ENCODE measurements around the gene KRTAP4-5.

GRCh38 chr17:41131979-41132378 is 17.6 kb downstream of the KRTAP4-5 start:
- no peak for TF ChIP-seq EZH2 (IDR thresholded peaks at IDR 0.05; ENCODE audit: low read depth, unreplicated experiment)
- TF ChIP-seq CTCF (conservative IDR thresholded peaks at IDR 0.05; ENCODE audit: low read depth in 2 of 2): no peak
- no peak for TF ChIP-seq POLR2AphosphoS5 (IDR thresholded peaks at IDR 0.05; ENCODE audit: low read depth)
- no peak for TF ChIP-seq NANOG (IDR thresholded peaks at IDR 0.05; ENCODE audit: borderline replicate concordance)
- no peak for TF ChIP-seq EZH2phosphoT487 (IDR thresholded peaks at IDR 0.05; ENCODE audit: unreplicated experiment)
- TF ChIP-seq REST (IDR thresholded peaks at IDR 0.05; ENCODE audit: unreplicated experiment): no peak
- TF ChIP-seq ZNF114 (CRISPR knock-in tag; IDR thresholded peaks at IDR 0.05): no peak
- TF ChIP-seq CREB1 (CRISPR knock-in tag; IDR thresholded peaks at IDR 0.05; ENCODE audit: low read depth): no peak
- no peak for TF ChIP-seq ETS1 (IDR thresholded peaks at IDR 0.05)
- no peak for TF ChIP-seq JUNB (IDR thresholded peaks at IDR 0.05; ENCODE audit: unreplicated experiment)
